GM19395 (cell line): ENCODE results near the gene KCNE4.
"Not testable (repeated sequence)": the region's sequence is repeated elsewhere in the genome, so short reads cannot be mapped to it uniquely, and the experiment has no call there.

Experiments
- ATAC-seq: cut with Tn5 transposase; IDR thresholded peaks from one replicate; pipeline ENCODE4 v1.9.1; 2021; ENCODE audit warnings: mild to moderate bottlenecking, moderate library complexity; ENCODE audit not compliant: unreplicated experiment

The KCNE4 gene

GRCh38 chr2:223055836-223056235 lies 3.8 kb downstream of the KCNE4 start:
- no peak for ATAC-seq

- ATAC-seq: no peak
Observed at GRCh38 chr2:223056701-223057418, 4.9 kb downstream of the KCNE4 start.

GRCh38 chr2:223057569-223057968 lies 5.6 kb downstream of the KCNE4 start:
- no peak for ATAC-seq

- ATAC-seq: no peak
Observed at GRCh38 chr2:223058952-223059716, 7.1 kb downstream of the KCNE4 start.

GRCh38 chr2:223060201-223060825 lies 8.3 kb downstream of the KCNE4 start:
- ATAC-seq: no peak

- no peak for ATAC-seq
Observed at GRCh38 chr2:223062396-223062795, 10.4 kb downstream of the KCNE4 start.

GRCh38 chr2:223065107-223065506 lies 13.1 kb downstream of the KCNE4 start:
- no peak for ATAC-seq

GRCh38 chr2:223066721-223067120 lies 14.7 kb downstream of the KCNE4 start:
- ATAC-seq: no peak

GRCh38 chr2:223068071-223068470 lies 16.1 kb downstream of the KCNE4 start:
- ATAC-seq: no peak

- ATAC-seq: no peak
Observed at GRCh38 chr2:223069465-223069864, 17.5 kb downstream of the KCNE4 start.

- ATAC-seq: no peak
Observed at GRCh38 chr2:223069988-223070387, 18.0 kb downstream of the KCNE4 start.

- no peak for ATAC-seq
Observed at GRCh38 chr2:223071139-223071538, 19.1 kb downstream of the KCNE4 start.

GRCh38 chr2:223072826-223073225 lies 20.8 kb downstream of the KCNE4 start:
- ATAC-seq: no peak

- ATAC-seq: peak; percentile 90
Observed at GRCh38 chr2:223075301-223076270, 23.6 kb downstream of the KCNE4 start.

- ATAC-seq: no peak
Observed at GRCh38 chr2:223076573-223076972, 24.6 kb downstream of the KCNE4 start.

- no peak for ATAC-seq
Observed at GRCh38 chr2:223078482-223078881, 26.5 kb downstream of the KCNE4 start.

- no peak for ATAC-seq
Observed at GRCh38 chr2:223079378-223079777, 27.4 kb downstream of the KCNE4 start.

GRCh38 chr2:223079925-223080324 lies 27.9 kb downstream of the KCNE4 start:
- ATAC-seq: no peak

GRCh38 chr2:223080790-223081360 lies 28.9 kb downstream of the KCNE4 start:
- ATAC-seq: not testable (repeated sequence)

GRCh38 chr2:223081789-223082188 lies 29.8 kb downstream of the KCNE4 start:
- no peak for ATAC-seq
